Heart right ventricle (tissue), 16 donors: ENCODE data around the gene SLC15A4. TPM values are rescaled to one million over a fixed set of nuclear protein-coding genes. Genes with fewer than 3 reads are reported as not detected.

Experiments
- ATAC-seq, 8 donors: fragments of 200-7000 bp; cut with Tn5 transposase; one replicate each; pipeline ENCODE4 v1.9.1; 2020; ENCODE audit warnings: mild to moderate bottlenecking in 8 of 8, moderate library complexity in 8 of 8, moderate number of reproducible peaks in 1 of 8
- DNase-seq, 2 donors: peaks; one replicate each; pipeline ENCODE4 v3.0.0-alpha.2; 2020
- H3K27ac ChIP-seq, 10 donors: fragments of 200-600 bp; sonication (generic) in 2 of 10; one replicate each; pipeline versions ENCODE4 v1.5.0 to v1.8.0; 2020 to 2022; ENCODE audit warnings: mild to moderate bottlenecking in 3 of 10
- H3K27me3 ChIP-seq, 7 donors: fragments of 200-600 bp; one replicate each; pipeline ENCODE4 v1.8.0; 2021 to 2022; ENCODE audit warnings: mild to moderate bottlenecking in 2 of 7
- H3K36me3 ChIP-seq, 9 donors: fragments of 200-600 bp; sonication (generic) in 1 of 9; one replicate each; pipeline versions ENCODE4 v1.5.0 to v1.8.0; 2020 to 2022; ENCODE audit warnings: mild to moderate bottlenecking in 2 of 9
- H3K4me1 ChIP-seq, 9 donors: fragments of 200-600 bp; sonication (generic) in 1 of 9; one replicate each; pipeline versions ENCODE4 v1.5.0 to v1.8.0; 2020 to 2022; ENCODE audit warnings: mild to moderate bottlenecking in 4 of 9
- H3K4me3 ChIP-seq, 10 donors: fragments of 200-600 bp; sonication (generic) in 2 of 10; one replicate each; pipeline versions ENCODE4 v1.5.0 to v1.8.0; 2020 to 2022; ENCODE audit warnings: mild to moderate bottlenecking in 7 of 10, moderate library complexity in 2 of 10
- H3K9me3 ChIP-seq, 11 donors: fragments of 200-600 bp in 10 of 11; sonication (generic) in 2 of 11; one replicate each; pipeline versions ENCODE4 v1.5.0 to v1.8.0; 2013 to 2022; ENCODE audit warnings: mild to moderate bottlenecking in 2 of 11, control low read depth in 1 of 11, moderate library complexity in 1 of 11
- CTCF ChIP-seq, 9 donors: fragments of 200-600 bp; sonication (generic) in 2 of 9; IDR thresholded peaks; one replicate each; pipeline versions ENCODE4 v1.5.0 to v1.8.0; 2021 to 2022; ENCODE audit warnings: antibody characterized with exemption in 9 of 9, mild to moderate bottlenecking in 5 of 9, moderate library complexity in 1 of 9
- WGBS, 2 donors: extraction: QIAGEN DNeasy Blood & Tissue Kit; methylation state at CpG; one replicate each; pipeline ENCODE4 v1.1.7; 2013; ENCODE audit warnings: inconsistent platforms in 1 of 2; 5-methylcytosine and 5-hydroxymethylcytosine counted together
- intact Hi-C, 10 donors: fragments of 100-400 bp; cut with DNase I; formaldehyde crosslinking; loops; one replicate each; pipeline versions ENCODE4 v1.11.1 to v1.14.2; 2022
- polyA plus RNA-seq, 2 donors: library from polyadenylated mRNA; stranded (reverse); fragments of 200-250 nt; gene quantifications; one replicate each; pipeline ENCODE4 v1.2.3, GENCODE V29; 2013
- total RNA-seq, 10 donors: library from RNA; stranded (reverse); fragmentation: NEBNext Ultra II Directional in 3 of 10; extraction: Animal tissue kit (Norgen Biotek cat#: 25700) in 3 of 10; gene quantifications; one replicate each; pipeline versions ENCODE4 v1.2.1 to v1.2.4, GENCODE V29; 2021 to 2023
- donor health status: Arrhythmogenic right ventricular cardiomyopathy.
- donor health status: ischemic (EF 13 %, LVEDD 7.1; RV severe dilation, severe dysfunction).
- donor health status: healthy with polysubstance abuse.
- donor health status: DM: no; HTN: yes; CAD: no.
- donor health status: DM: no; HTN: no; CAD: no.
- donor health status: ischemic (EF 25% LVEDD 6.9; RV normal size, moderate dysfunction).
- donor health status: ischemic (EF 25% LVEDD 5.7; RV mildly dilated, moderate dysfunction).
- donor health status: healthy.
- donor health status: DM: yes; HTN: yes; CAD: no.
- donor health status: Ischemic cardiomyopathy.
- donor health status: ischemic (EF 35%, LVEDD 5.7; RV mildly dilated, moderate dysfunction).
- donor health status: nonischemic (EF 11% LVEDD 7.7; RV severe dilation, severe dysfunction).
- donor health status: DM: yes; HTN: yes; CAD: no.
- donor health status: PGD.
- donor health status: ischemic (EF 29% LVEDD 5.4; RV normal size, mild dysfunction).
- donor health status: nonischemic (EF 23%, LVEDD 6.1; RV moderate dilation, normal function).

SLC15A4 gene
- total and polyA plus RNA-seq, 12 donors = 14.3 to 23.7 (median 15.5) TPM

GRCh38 chr12:128784030-128784760 is 39.6 kb downstream of the SLC15A4 start:
- intact Hi-C loops = loop anchor here in 2 of 10 donors (5.0 to 10.0 kb wide), 2 partner anchors 171 to 1128 kb away; no protein-coding TSS in a partner anchor
- no peak for TF ChIP-seq CTCF (IDR thresholded peaks at IDR 0.05)
- ATAC-seq = no peak

GRCh38 chr12:128783129-128783574 is 40.6 kb downstream of the SLC15A4 start:
- ATAC-seq (no peak), DNase-seq (no peak)
- TF ChIP-seq CTCF (IDR thresholded peaks at IDR 0.05) = no peak
- Histone ChIP-seq H3K4me1 (peaks cover 0 to 9% (median 0%) of the 10 kb centered on the region in 9 donors), H3K27me3 (no peaks in the 10 kb centered on the region), H3K27ac (no peak overlapping the region), H3K4me3 (no peak overlapping the region), H3K9me3 (peaks cover 0 to 5% (median 0%) of the 10 kb centered on the region in 11 donors), H3K36me3 (no peaks in the 10 kb centered on the region)
- intact Hi-C loops = loop anchor here in 2 of 10 donors (5.0 to 10.0 kb wide), 2 partner anchors 172 to 1129 kb away; no protein-coding TSS in a partner anchor
- 71 to 81% methylated on average over 8 of the region's 8 CpGs for WGBS, 2 donors

More at GRCh38 chr12:128784030-128784760, 39.6 kb downstream of the SLC15A4 start:
- H3K4me1 ChIP-seq = peaks cover 0 to 9% (median 0%) of the 10 kb centered on the region in 9 donors
- no peak overlapping the region for H3K4me3 ChIP-seq
- peaks cover 0 to 5% (median 0%) of the 10 kb centered on the region in 11 donors for H3K9me3 ChIP-seq
- no peaks in the 10 kb centered on the region for H3K36me3 ChIP-seq
- no peak for DNase-seq
- WGBS, 2 donors = 78 to 83% methylated on average over 13 of the region's 13 CpGs
- H3K27ac ChIP-seq = no peak overlapping the region
- H3K27me3 ChIP-seq = no peaks in the 10 kb centered on the region

- H3K4me1 ChIP-seq = peaks cover 0 to 9% (median 0%) of the 10 kb centered on the region in 9 donors
- ATAC-seq (no peak), DNase-seq (no peak)
- H3K9me3 ChIP-seq = peaks cover 0 to 5% (median 0%) of the 10 kb centered on the region in 11 donors
- no peak overlapping the region for H3K4me3 ChIP-seq
- no peak for TF ChIP-seq CTCF (IDR thresholded peaks at IDR 0.05)
- H3K27me3 ChIP-seq = peaks cover 0 to 6% (median 0%) of the 10 kb centered on the region in 7 donors
- no peak overlapping the region for H3K27ac ChIP-seq
- intact Hi-C loops = loop anchor here in 2 of 10 donors (5.0 to 10.0 kb wide), 2 partner anchors 175 to 1132 kb away; no protein-coding TSS in a partner anchor
- H3K36me3 ChIP-seq = no peaks in the 10 kb centered on the region
These were observed 43.9 kb downstream of the SLC15A4 start for GRCh38 chr12:128779901-128780300.

GRCh38 chr12:128772249-128772648 is 51.5 kb downstream of the SLC15A4 start:
- WGBS, 2 donors = 86 to 91% methylated on average over 10 of the region's 10 CpGs
- Histone ChIP-seq H3K27me3 (peaks cover 0 to 39% (median 20%) of the 10 kb centered on the region in 7 donors), H3K4me3 (no peak overlapping the region), H3K4me1 (no peaks in the 10 kb centered on the region), H3K9me3 (no peaks in the 10 kb centered on the region), H3K36me3 (no peaks in the 10 kb centered on the region), H3K27ac (no peak overlapping the region)
- intact Hi-C loops = no loop called here
- ATAC-seq (no peak), DNase-seq (no peak)
- no peak for TF ChIP-seq CTCF (IDR thresholded peaks at IDR 0.05)
